H9 (cell line): Measurements from ENCODE around the gene EPHA1. TPM values are rescaled to one million over a fixed set of nuclear protein-coding genes. Genes with fewer than 3 reads are reported as not detected.

Source experiments
- DNase-seq: peaks from one replicate; pipeline ENCODE4 v3.0.0-alpha.2; 2017
- H2AFZ ChIP-seq: one replicate; pipeline ENCODE4 v1.6.1; 2013; ENCODE audit warnings: mild to moderate bottlenecking, low read length, control low read depth, moderate library complexity
- H2AK5ac ChIP-seq: 2 replicates; pipeline ENCODE4 v1.6.1; 2013; ENCODE audit warnings: low read length, control low read depth, mixed read lengths; ENCODE audit not compliant: insufficient read length
- H2BK120ac ChIP-seq: one replicate; pipeline ENCODE4 v1.6.1; 2013; ENCODE audit warnings: low read depth, mild to moderate bottlenecking, low read length, control low read depth, inconsistent platforms; ENCODE audit not compliant: poor library complexity, severe bottlenecking
- H2BK12ac ChIP-seq: 2 replicates; pipeline ENCODE4 v1.6.1; 2013; ENCODE audit warnings: low read length, control low read depth, mixed read lengths, low read depth; ENCODE audit not compliant: insufficient read length
- H2BK15ac ChIP-seq: 2 replicates; pipeline ENCODE4 v1.6.1; 2013; ENCODE audit warnings: low read depth, low read length, control low read depth
- H2BK20ac ChIP-seq: one replicate; pipeline ENCODE4 v1.6.1; 2013; ENCODE audit warnings: low read depth, mild to moderate bottlenecking, low read length, control low read depth, inconsistent platforms; ENCODE audit not compliant: poor library complexity, severe bottlenecking
- H2BK5ac ChIP-seq: 2 replicates; pipeline ENCODE4 v1.6.1; 2013; ENCODE audit warnings: low read length, control low read depth, mixed read lengths; ENCODE audit not compliant: insufficient read length
- H3K14ac ChIP-seq: 2 replicates; pipeline ENCODE4 v1.6.1; 2013; ENCODE audit warnings: low read length, control low read depth; ENCODE audit not compliant: insufficient read depth
- H3K18ac ChIP-seq: 2 replicates; pipeline ENCODE4 v1.6.1; 2013; ENCODE audit warnings: low read depth, mild to moderate bottlenecking, mixed read lengths, low read length, control low read depth; ENCODE audit not compliant: insufficient read length
- H3K23ac ChIP-seq: 2 replicates; pipeline ENCODE4 v1.6.1; 2013; ENCODE audit warnings: low read length, control low read depth, mixed read lengths, low read depth; ENCODE audit not compliant: insufficient read length
- H3K23me2 ChIP-seq: 2 replicates; pipeline ENCODE4 v1.6.1; 2013; ENCODE audit warnings: low read depth, mild to moderate bottlenecking, mixed read lengths, low read length, control low read depth; ENCODE audit not compliant: insufficient read length, poor library complexity, severe bottlenecking
- H3K27ac ChIP-seq: 2 replicates; pipeline ENCODE4 v1.5.1; 2013; ENCODE audit warnings: low read length, control low read depth, mixed read lengths, low read depth; ENCODE audit not compliant: insufficient read length
- H3K27me3 ChIP-seq: 2 replicates; pipeline ENCODE4 v1.6.1; 2013; ENCODE audit warnings: low read length, control low read depth, inconsistent platforms; ENCODE audit not compliant: insufficient read depth
- H3K4ac ChIP-seq: 2 replicates; pipeline ENCODE4 v1.6.1; 2013; ENCODE audit warnings: low read depth, mild to moderate bottlenecking, control low read depth, inconsistent platforms, low read length, moderate library complexity
- H3K4me1 ChIP-seq: 2 replicates; pipeline ENCODE4 v1.6.1; 2013; ENCODE audit warnings: low read length, control low read depth, inconsistent platforms; ENCODE audit not compliant: insufficient read depth
- H3K4me2 ChIP-seq: 2 replicates; pipeline ENCODE4 v1.6.1; 2013; ENCODE audit warnings: low read length, control low read depth, mixed read lengths; ENCODE audit not compliant: insufficient read length, insufficient read depth
- H3K56ac ChIP-seq: 2 replicates; pipeline ENCODE4 v1.6.1; 2013; ENCODE audit warnings: low read depth, mild to moderate bottlenecking, mixed read lengths, low read length, control low read depth; ENCODE audit not compliant: insufficient read length
- H3K79me1 ChIP-seq: 2 replicates; pipeline ENCODE4 v1.6.1; 2013; ENCODE audit warnings: low read depth, mild to moderate bottlenecking, moderate library complexity, low read length, control low read depth, inconsistent platforms; ENCODE audit not compliant: insufficient read depth, poor library complexity, severe bottlenecking
- H3K79me2 ChIP-seq: 2 replicates; pipeline ENCODE4 v1.6.1; 2013; ENCODE audit warnings: low read length, control low read depth, inconsistent platforms; ENCODE audit not compliant: insufficient read depth
- H3K9ac ChIP-seq: 2 replicates; pipeline ENCODE4 v1.6.1; 2013; ENCODE audit warnings: low read length, control low read depth, mixed read lengths; ENCODE audit not compliant: insufficient read length; ENCODE audit errors: extremely low read depth
- H3K9me3 ChIP-seq: one replicate; pipeline ENCODE4 v1.6.1; 2013; ENCODE audit warnings: low read depth, low read length, inconsistent platforms; ENCODE audit not compliant: control insufficient read depth
- H3T11ph ChIP-seq: one replicate; pipeline ENCODE4 v1.6.1; 2013; ENCODE audit warnings: mild to moderate bottlenecking, low read length, control low read depth, inconsistent platforms
- H4K20me1 ChIP-seq: one replicate; pipeline ENCODE4 v1.6.1; 2013; ENCODE audit not compliant: control insufficient read depth, insufficient read length, insufficient read depth
- H4K5ac ChIP-seq: 2 replicates; pipeline ENCODE4 v1.6.1; 2013; ENCODE audit warnings: low read depth, mild to moderate bottlenecking, mixed read lengths, low read length, control low read depth; ENCODE audit not compliant: insufficient read length
- H4K8ac ChIP-seq: replicated peaks from 2 replicates; pipeline ENCODE4 v1.6.1; 2013; ENCODE audit warnings: low read length, control low read depth, mixed read lengths, low read depth; ENCODE audit not compliant: insufficient read length
- H4K91ac ChIP-seq: 2 replicates; pipeline ENCODE4 v1.6.1; 2013; ENCODE audit warnings: low read depth, mild to moderate bottlenecking, moderate library complexity, mixed read lengths, low read length, control low read depth; ENCODE audit not compliant: insufficient read length
- H3K27ac Mint-ChIP-seq, 3 experiments: 2 replicates in 2 of 3; 3 replicates in 1 of 3; pipeline ENCODE4 v1.8.0; 2020 to 2021; ENCODE audit warnings: mixed read lengths in 3 of 3, mild to moderate bottlenecking in 1 of 3, moderate library complexity in 1 of 3
- H3K27me3 Mint-ChIP-seq: 2 replicates; pipeline ENCODE4 v1.8.0; 2021; ENCODE audit warnings: low read depth, mild to moderate bottlenecking, moderate library complexity, mixed read lengths
- H3K36me3 Mint-ChIP-seq, 3 experiments: 2 replicates in 2 of 3; 3 replicates in 1 of 3; pipeline ENCODE4 v1.8.0; 2020 to 2021; ENCODE audit warnings: low read depth in 3 of 3, mixed read lengths in 3 of 3; ENCODE audit not compliant: insufficient read depth in 1 of 3
- H3K4me1 Mint-ChIP-seq, 2 experiments: 2 replicates each; pipeline ENCODE4 v1.8.0; 2020; ENCODE audit warnings: mixed read lengths in 2 of 2
- H3K4me3 Mint-ChIP-seq, 2 experiments: 2 replicates in 1 of 2; 3 replicates in 1 of 2; pipeline ENCODE4 v1.8.0; 2020 to 2021; ENCODE audit warnings: mild to moderate bottlenecking in 2 of 2, mixed read lengths in 2 of 2, moderate library complexity in 1 of 2
- H3K9me3 Mint-ChIP-seq, 2 experiments: 2 replicates in 1 of 2; 3 replicates in 1 of 2; pipeline ENCODE4 v1.8.0; 2020; ENCODE audit warnings: mild to moderate bottlenecking in 2 of 2, mixed read lengths in 2 of 2, moderate library complexity in 1 of 2
- WGBS: extraction: QIAGEN DNeasy Blood & Tissue Kit; methylation state at CpG from one replicate; pipeline ENCODE4 v1.1.7; 2013; ENCODE audit warnings: missing lambda C conversion rate, low lambda C conversion rate, mixed read lengths; ENCODE audit not compliant: insufficient read length; ENCODE audit errors: extremely low coverage; 5-methylcytosine and 5-hydroxymethylcytosine counted together
- total RNA-seq: library from RNA; stranded (reverse); gene quantifications from 2 replicates; pipeline ENCODE4 v1.2.1, GENCODE V29; 2021
- TF ChIP-seq, protein P1 (sequence below): fragments of 200-600 bp; sonication (generic); conservative IDR thresholded peaks from 3 replicates; pipeline ENCODE4 v1.8.0; 2021; ENCODE audit warnings: antibody characterized with exemption, mild to moderate bottlenecking

Gene EPHA1
- total RNA-seq, 1 experiment from 2014 or later, result 109 TPM

DNA sequence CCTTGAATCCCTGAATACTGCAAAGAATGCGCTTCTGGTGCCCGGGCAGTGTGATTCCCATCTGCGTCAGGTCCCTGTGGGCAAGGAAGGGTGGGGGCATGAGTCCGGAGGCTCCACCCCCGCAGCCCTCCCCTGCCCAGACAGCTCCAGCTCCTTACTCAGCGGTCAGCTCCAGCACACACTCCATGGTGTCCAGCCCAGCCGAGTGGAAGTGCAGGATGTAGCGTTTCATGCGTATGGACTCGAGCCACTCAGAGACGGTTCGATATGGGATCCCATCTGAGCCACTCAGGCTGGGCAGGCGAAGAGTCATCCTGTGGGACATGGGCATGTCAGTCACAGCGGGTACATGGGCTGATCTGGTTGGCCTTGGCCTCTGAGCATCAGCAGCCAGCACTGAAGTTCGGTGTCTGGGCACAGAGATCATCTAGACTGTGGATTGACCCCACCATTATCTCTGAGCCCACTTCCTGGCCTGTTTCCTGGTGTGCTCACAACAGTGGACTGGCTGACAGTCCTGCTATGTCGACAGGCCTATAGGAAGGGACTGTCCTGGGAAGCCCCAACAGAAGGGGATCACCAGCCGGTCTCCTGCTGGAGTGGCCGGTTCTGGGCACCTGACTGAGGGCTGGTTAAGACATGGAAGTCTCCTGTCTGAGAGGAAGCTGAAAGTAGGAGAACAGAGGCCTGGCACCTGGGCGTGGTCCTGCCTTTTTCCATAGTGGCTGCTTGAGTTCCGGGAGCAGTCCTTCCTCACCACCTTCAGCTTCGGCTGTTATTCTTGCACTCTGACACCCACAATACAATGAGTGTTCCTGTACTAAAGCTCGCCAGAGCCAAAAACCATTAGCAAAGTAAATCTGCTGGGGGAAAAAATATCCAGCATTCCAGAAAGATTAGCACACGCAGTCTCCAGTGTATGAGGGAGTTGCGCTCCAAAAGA lies 16.9 kb downstream of the EPHA1 start:
- no peak overlapping the region for H3K4ac ChIP-seq
- no peaks in the 10 kb centered on the region for H4K20me1 ChIP-seq

More for the DNA sequence above, 16.9 kb downstream of the EPHA1 start:
- Histone ChIP-seq H4K91ac (no peak overlapping the region), H3K79me2 (no peaks in the 10 kb centered on the region; the same call in 1 of the 2 replicates), H3K27ac (no peak overlapping the region), H2AFZ (no peak overlapping the region), H2BK12ac (no peak overlapping the region), H3K27me3 (no peaks in the 10 kb centered on the region), H2BK15ac (no peak overlapping the region), H3K9ac (no peak overlapping the region), H4K5ac (no peak overlapping the region), H3K79me1 (no peaks in the 10 kb centered on the region), H2AK5ac (no peak overlapping the region), H3K18ac (no peak overlapping the region), H3T11ph (no peak overlapping the region), H2BK20ac (no peak overlapping the region), H2BK120ac (no peak overlapping the region), H3K4me1 (no peaks in the 10 kb centered on the region), H4K8ac (no peak overlapping the region), H3K23me2 (no peaks in the 10 kb centered on the region), H2BK5ac (no peak overlapping the region), H3K56ac (no peak overlapping the region), H3K4me2 (no peak overlapping the region), H3K9me3 (no peaks in the 10 kb centered on the region), H3K23ac (no peak overlapping the region), H3K14ac (no peak overlapping the region)
- TF ChIP-seq, protein P1, sequence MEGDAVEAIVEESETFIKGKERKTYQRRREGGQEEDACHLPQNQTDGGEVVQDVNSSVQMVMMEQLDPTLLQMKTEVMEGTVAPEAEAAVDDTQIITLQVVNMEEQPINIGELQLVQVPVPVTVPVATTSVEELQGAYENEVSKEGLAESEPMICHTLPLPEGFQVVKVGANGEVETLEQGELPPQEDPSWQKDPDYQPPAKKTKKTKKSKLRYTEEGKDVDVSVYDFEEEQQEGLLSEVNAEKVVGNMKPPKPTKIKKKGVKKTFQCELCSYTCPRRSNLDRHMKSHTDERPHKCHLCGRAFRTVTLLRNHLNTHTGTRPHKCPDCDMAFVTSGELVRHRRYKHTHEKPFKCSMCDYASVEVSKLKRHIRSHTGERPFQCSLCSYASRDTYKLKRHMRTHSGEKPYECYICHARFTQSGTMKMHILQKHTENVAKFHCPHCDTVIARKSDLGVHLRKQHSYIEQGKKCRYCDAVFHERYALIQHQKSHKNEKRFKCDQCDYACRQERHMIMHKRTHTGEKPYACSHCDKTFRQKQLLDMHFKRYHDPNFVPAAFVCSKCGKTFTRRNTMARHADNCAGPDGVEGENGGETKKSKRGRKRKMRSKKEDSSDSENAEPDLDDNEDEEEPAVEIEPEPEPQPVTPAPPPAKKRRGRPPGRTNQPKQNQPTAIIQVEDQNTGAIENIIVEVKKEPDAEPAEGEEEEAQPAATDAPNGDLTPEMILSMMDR, result no peak
- H3K36me3 Mint-ChIP-seq, result peaks cover 56 to 89% (median 78%) of the 10 kb centered on the region in 3 experiments
- H3K27ac Mint-ChIP-seq, result peak overlapping the region in 1 of 3 experiments; percentile 68; a peak in 2 of 7 replicates
- peaks cover 4 to 7% of the 10 kb centered on the region in 2 experiments for H3K4me1 Mint-ChIP-seq
- no CpG with 5 or more reads among the region's 24 CpGs for WGBS
- peaks cover under 1% of the 10 kb centered on the region for H3K27me3 Mint-ChIP-seq
- DNase-seq, result peak; percentile 30
- H3K4me3 Mint-ChIP-seq, result no peak overlapping the region
- H3K9me3 Mint-ChIP-seq, result no peaks in the 10 kb centered on the region
